Right cardiac atrium (tissue), 5 donors: ENCODE measurements around the gene ACER2. TPM values are rescaled to one million over a fixed set of nuclear protein-coding genes. Genes with fewer than 3 reads are reported as not detected.

Experiments used
- ATAC-seq, 2 donors: fragments of 200-7000 bp; cut with Tn5 transposase; one replicate each; pipeline versions ENCODE4 v1.8.0 to v1.9.1; 2020; ENCODE audit warnings: moderate library complexity in 2 of 2, mild to moderate bottlenecking in 1 of 2
- DNase-seq, 3 donors: peaks; one replicate each; pipeline ENCODE4 v3.0.0-alpha.2; 2020
- H3K27ac ChIP-seq: one replicate; pipeline ENCODE4 v1.5.1; 2013; ENCODE audit warnings: mild to moderate bottlenecking, low read length, control low read depth, moderate library complexity
- H3K27me3 ChIP-seq: one replicate; pipeline ENCODE4 v1.6.1; 2013; ENCODE audit not compliant: control insufficient read depth, insufficient read depth
- H3K4me1 ChIP-seq: one replicate; pipeline ENCODE4 v1.6.1; 2013; ENCODE audit warnings: low read length; ENCODE audit not compliant: control insufficient read depth, insufficient read depth
- H3K4me3 ChIP-seq: one replicate; pipeline ENCODE4 v1.5.1; 2013; ENCODE audit warnings: low read length, control low read depth
- H3K9me3 ChIP-seq: one replicate; pipeline ENCODE4 v1.6.1; 2013; ENCODE audit warnings: low read length; ENCODE audit not compliant: control insufficient read depth
- intact Hi-C, 4 donors: fragments of 100-400 bp; cut with DNase I; formaldehyde crosslinking; loops; one replicate each; pipeline versions ENCODE4 v1.11.0 to v1.14.0; 2022 to 2023
- polyA plus RNA-seq: library from polyadenylated mRNA; stranded (reverse); fragments of 200-250 nt; gene quantifications from one replicate; pipeline ENCODE4 v1.2.3, GENCODE V29; 2013
- total RNA-seq, 4 donors: library from RNA; stranded (reverse); fragmentation: NEBNext Ultra II Directional; extraction: Animal tissue kit (Norgen Biotek cat#: 25700); gene quantifications; one replicate each; pipeline ENCODE4 v1.2.1, GENCODE V29; 2021
- donor health status: healthy with polysubstance abuse.
- donor health status: DM: no; HTN: yes; CAD: no.
- donor health status: DM: no; HTN: no; CAD: no.
- donor health status: DM: no; HTN: yes; CAD: no; lungs with severe emphysema.
- donor health status: DM: yes; HTN: yes; CAD: no.

The ACER2 gene
- total and polyA plus RNA-seq, 5 donors, result 2.3 to 4.8 (median 3.5) TPM

- peak in 1 of 2 donors; percentile 20 for ATAC-seq
- Histone ChIP-seq H3K9me3 (no peaks in the 10 kb centered on the region), H3K27ac (no peak overlapping the region), H3K27me3 (no peaks in the 10 kb centered on the region), H3K4me3 (no peak overlapping the region), H3K4me1 (no peaks in the 10 kb centered on the region)
- intact Hi-C loops, result no loop called here
- no peak for DNase-seq
Measured at GRCh38 chr9:19498015-19498414, 89.2 kb downstream of the ACER2 start.

Other genes starting within 250 kb of the ACER2 start
- 10 to 100 TPM; 41.9 to 61.5 (median 44.3) TPM for gene DENND4C, start 178.3 kb upstream of the ACER2 start, total RNA-seq
- gene DENND4C, start 178.3 kb upstream of the ACER2 start, polyA plus RNA-seq, result 13.0 TPM
- 1,000 to 10,000 TPM in 3 of 4 donors, 100 to 1,000 TPM in 1; 983 to 1,149 (median 1,102) TPM for gene RPS6, start 28.8 kb upstream of the ACER2 start, total RNA-seq
- gene RPS6, start 28.8 kb upstream of the ACER2 start, polyA plus RNA-seq, result 1,453 TPM